GM18870 (cell line): ENCODE results near the gene BID.

Experiments used
- ATAC-seq: cut with Tn5 transposase; IDR thresholded peaks from one replicate; pipeline ENCODE4 v1.9.1; 2021; ENCODE audit warnings: moderate library complexity; ENCODE audit not compliant: unreplicated experiment

The BID gene

GRCh38 chr22:17784776-17785175, 10.5 kb upstream of the BID start:
- no peak for ATAC-seq

- ATAC-seq, result no peak
Observed at GRCh38 chr22:17783773-17784480, 9.7 kb upstream of the BID start.

- ATAC-seq, result no peak
Observed at GRCh38 chr22:17783312-17783711, 9.0 kb upstream of the BID start.

GRCh38 chr22:17782621-17783020, 8.4 kb upstream of the BID start:
- no peak for ATAC-seq

- ATAC-seq, result no peak
Observed at GRCh38 chr22:17782158-17782557, 7.9 kb upstream of the BID start.

GRCh38 chr22:17781319-17782031, 7.2 kb upstream of the BID start:
- ATAC-seq, result peak; percentile 45

- ATAC-seq, result no peak
Observed at GRCh38 chr22:17780741-17781318, 6.6 kb upstream of the BID start.

GRCh38 chr22:17780116-17780740, 6.0 kb upstream of the BID start:
- ATAC-seq, result no peak

- peak; percentile 34 for ATAC-seq
Observed at GRCh38 chr22:17779286-17780115, 5.2 kb upstream of the BID start.

- no peak for ATAC-seq
Observed at GRCh38 chr22:17778412-17778976, 4.2 kb upstream of the BID start.

- ATAC-seq, result no peak
Observed at GRCh38 chr22:17777717-17778044, 3.4 kb upstream of the BID start.

- no peak for ATAC-seq
Observed at GRCh38 chr22:17777005-17777716, 2.9 kb upstream of the BID start.

GRCh38 chr22:17775781-17776465, 1.7 kb upstream of the BID start:
- no peak for ATAC-seq

GRCh38 chr22:17774926-17775685, 837 bp upstream of the BID start:
- ATAC-seq, result no peak

GRCh38 chr22:17773606-17774205, 563 bp downstream of the BID start:
- ATAC-seq, result no peak

GRCh38 chr22:17772958-17773605, 1.2 kb downstream of the BID start:
- ATAC-seq, result no peak

- no peak for ATAC-seq
Observed at GRCh38 chr22:17772249-17772957, 1.9 kb downstream of the BID start.
